Activated CD4-positive, CD25-positive, alpha-beta regulatory T cell treated with anti-CD3 and anti-CD28 coated beads, Interleukin-2, amount 50 U/mL, for 24 hours (primary cell): ENCODE results near the gene SLC27A2.

ENCODE experiments used
- ATAC-seq, 2 donors: fragments of 150-1000 bp; cut with Tn5 transposase; one replicate each; pipeline ENCODE4 v1.10.0; 2021; ENCODE audit warnings: mild to moderate bottlenecking in 1 of 2, moderate library complexity in 1 of 2

The SLC27A2 gene

GRCh38 chr15:50281427-50281826 is 99.4 kb downstream of the SLC27A2 start:
- ATAC-seq, result no peak
